ENCODE data around the gene KLF18. TPM values are rescaled to one million over a fixed set of nuclear protein-coding genes. Genes with fewer than 3 reads are reported as not detected.

The KLF18 gene
- polyA plus RNA-seq, 3 donors, result not detected

DNA sequence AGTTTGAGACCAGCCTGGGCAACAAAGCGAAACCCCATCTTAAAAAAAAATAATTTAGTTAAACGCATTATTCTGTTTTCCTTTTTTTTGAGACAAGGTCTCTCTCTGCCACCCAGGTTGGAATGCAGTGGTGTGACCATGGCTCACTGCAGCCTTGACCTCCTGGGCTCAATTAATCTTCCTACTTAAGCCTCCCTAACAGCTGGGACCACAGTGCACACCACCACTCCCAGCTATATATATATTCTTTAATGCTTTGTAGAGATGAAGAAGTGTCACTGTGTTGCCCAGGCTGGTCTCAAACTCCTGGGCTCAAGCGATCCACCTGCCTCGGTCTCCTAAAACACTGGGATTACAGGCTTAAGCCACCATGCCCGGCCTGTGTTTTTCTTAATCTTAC, 30.5 kb downstream of the KLF18 start:
- H3K4me2 ChIP-seq (replicated peaks; ENCODE audit: extremely low read depth, low read length, poor library complexity, severe bottlenecking), result no peak overlapping the region
- Mint-ChIP-seq H3K27ac (no peak overlapping the region), H3K36me3 (no peaks in the 10 kb centered on the region), H3K9me3 (peaks cover 0 to 1% (median 0%) of the 10 kb centered on the region in 7 donors), H3K27me3 (ENCODE audit: low read depth in 3 of 3) (peaks cover 2 to 9% (median 7%) of the 10 kb centered on the region in 3 donors), H3K4me1 (no peaks in the 10 kb centered on the region), H3K4me3 (no peak overlapping the region)
- no peak overlapping the region for H3K9ac ChIP-seq (ENCODE audit: insufficient read depth, low read length, poor library complexity, severe bottlenecking)
- H4K20me1 ChIP-seq (ENCODE audit: insufficient read depth, low read length), result no peaks in the 10 kb centered on the region
- intact Hi-C loops (cut with micrococcal nuclease), result no loop called here
- no peaks in the 10 kb centered on the region for H3K4me1 ChIP-seq (ENCODE audit: control insufficient read depth in 1 of 2, insufficient read depth in 2 of 2, low read length in 2 of 2)
- no peaks in the 10 kb centered on the region for H3K36me3 ChIP-seq (replicated peaks in 1 of 2; ENCODE audit: control insufficient read depth in 1 of 2, insufficient read depth in 2 of 2, low read length in 2 of 2)
- DNase-seq, result no peak
- H2AFZ ChIP-seq (ENCODE audit: insufficient read depth, low read depth, low read length, poor library complexity, severe bottlenecking), result no peak overlapping the region
- no peak for TF ChIP-seq CTCF (IDR thresholded peaks at IDR 0.05)
- H3K9me3 ChIP-seq (replicated peaks in 1 of 2; ENCODE audit: control insufficient read depth in 1 of 2, insufficient read depth in 1 of 2, low read length in 2 of 2), result no peaks in the 10 kb centered on the region
- no peak overlapping the region for H3K27ac ChIP-seq (ENCODE audit: low read depth in 1 of 2, low read length in 2 of 2)
- no peaks in the 10 kb centered on the region for H3K27me3 ChIP-seq (ENCODE audit: control insufficient read depth in 2 of 2, insufficient read depth in 2 of 2, low read length in 2 of 2)
- no peaks in the 10 kb centered on the region for H3K79me2 ChIP-seq (ENCODE audit: insufficient read depth, low read length)
- 100% methylated on average over 2 of the region's 5 CpGs for WGBS (ENCODE audit: insufficient coverage)
- no peak overlapping the region for H3K4me3 ChIP-seq (replicated peaks in 1 of 3; ENCODE audit: low read depth in 2 of 3, low read length in 3 of 3)

DNA sequence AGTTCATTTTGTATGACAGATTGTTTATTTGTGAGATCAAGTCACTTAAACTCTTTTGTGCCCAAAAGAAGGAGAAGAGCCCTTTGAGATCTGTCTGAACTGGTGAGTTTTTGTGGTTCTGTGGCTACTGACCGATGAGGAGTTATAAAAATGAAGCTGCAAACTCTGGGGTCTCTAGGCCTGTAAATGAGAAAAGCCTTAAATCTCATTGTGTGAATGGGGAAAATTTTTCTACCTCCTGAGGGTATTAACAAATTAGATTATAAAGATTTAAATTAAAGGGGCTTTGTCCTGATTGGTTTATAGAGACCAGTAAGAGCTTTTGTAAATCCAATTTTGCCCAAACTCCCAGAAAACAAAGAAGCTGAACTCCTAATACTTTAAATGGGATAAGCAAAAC, 32.5 kb downstream of the KLF18 start:
- Mint-ChIP-seq H3K27ac (no peak overlapping the region), H3K36me3 (no peaks in the 10 kb centered on the region), H3K4me3 (no peak overlapping the region), H3K9me3 (peaks cover 0 to 1% (median 0%) of the 10 kb centered on the region in 7 donors), H3K27me3 (ENCODE audit: low read depth in 3 of 3) (peaks cover 2 to 11% (median 7%) of the 10 kb centered on the region in 3 donors), H3K4me1 (no peaks in the 10 kb centered on the region)
- no peaks in the 10 kb centered on the region for H3K9me3 ChIP-seq (replicated peaks in 1 of 2; ENCODE audit: control insufficient read depth in 1 of 2, insufficient read depth in 1 of 2, low read length in 2 of 2)
- no peak overlapping the region for H2AFZ ChIP-seq (ENCODE audit: insufficient read depth, low read depth, low read length, poor library complexity, severe bottlenecking)
- H3K4me2 ChIP-seq (replicated peaks; ENCODE audit: extremely low read depth, low read length, poor library complexity, severe bottlenecking), result no peak overlapping the region
- H3K79me2 ChIP-seq (ENCODE audit: insufficient read depth, low read length), result no peaks in the 10 kb centered on the region
- no peaks in the 10 kb centered on the region for H3K27me3 ChIP-seq (ENCODE audit: control insufficient read depth in 2 of 2, insufficient read depth in 2 of 2, low read length in 2 of 2)
- no peaks in the 10 kb centered on the region for H3K4me1 ChIP-seq (ENCODE audit: control insufficient read depth in 1 of 2, insufficient read depth in 2 of 2, low read length in 2 of 2)
- H3K9ac ChIP-seq (ENCODE audit: insufficient read depth, low read length, poor library complexity, severe bottlenecking), result no peak overlapping the region
- WGBS (ENCODE audit: insufficient coverage), result no CpG with 5 or more reads among the region's 1 CpG
- H3K27ac ChIP-seq (ENCODE audit: low read depth in 1 of 2, low read length in 2 of 2), result no peak overlapping the region
- H4K20me1 ChIP-seq (ENCODE audit: insufficient read depth, low read length), result no peaks in the 10 kb centered on the region
- TF ChIP-seq CTCF (IDR thresholded peaks at IDR 0.05), result no peak
- no peak for DNase-seq
- intact Hi-C loops (cut with micrococcal nuclease), result no loop called here
- H3K36me3 ChIP-seq (replicated peaks in 1 of 2; ENCODE audit: control insufficient read depth in 1 of 2, insufficient read depth in 2 of 2, low read length in 2 of 2), result no peaks in the 10 kb centered on the region
- H3K4me3 ChIP-seq (replicated peaks in 1 of 3; ENCODE audit: low read depth in 2 of 3, low read length in 3 of 3), result no peak overlapping the region

All from CD14-positive monocyte (primary cell).